HG02763 (cell line): ENCODE measurements around the gene PGF.

Experiments
- ATAC-seq: cut with Tn5 transposase; IDR thresholded peaks from one replicate; pipeline ENCODE4 v1.9.1; 2021; ENCODE audit warnings: mild to moderate bottlenecking, moderate library complexity; ENCODE audit not compliant: unreplicated experiment

Gene PGF

GRCh38 chr14:74905595-74906142 lies 49.7 kb downstream of the PGF start:
- no peak for ATAC-seq

GRCh38 chr14:74904635-74905503 lies 50.5 kb downstream of the PGF start:
- no peak for ATAC-seq

GRCh38 chr14:74902941-74903705 lies 52.3 kb downstream of the PGF start:
- ATAC-seq, result no peak

GRCh38 chr14:74898694-74899093 lies 56.7 kb downstream of the PGF start:
- no peak for ATAC-seq

GRCh38 chr14:74898083-74898482 lies 57.3 kb downstream of the PGF start:
- ATAC-seq, result no peak

DNA sequence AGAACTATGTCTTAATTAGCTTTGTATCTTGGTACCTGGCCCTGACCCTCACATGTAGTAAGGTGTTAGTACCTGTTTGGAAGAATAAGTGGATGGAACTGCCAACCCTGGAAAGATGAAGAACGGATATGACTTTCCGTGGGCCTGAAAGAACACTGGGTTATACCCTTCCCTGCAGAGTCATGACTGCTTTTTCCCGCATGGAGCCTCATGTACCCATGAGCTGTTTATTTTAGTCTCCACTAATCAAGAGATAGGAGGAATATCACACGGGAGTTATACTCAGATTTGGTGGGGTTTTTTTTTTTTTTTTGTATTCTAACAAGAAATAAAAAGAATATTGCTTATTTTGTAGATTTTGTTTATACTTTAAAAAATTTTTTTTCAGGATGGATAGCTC lies 57.8 kb downstream of the PGF start:
- no peak for ATAC-seq

- ATAC-seq, result no peak
Observed at GRCh38 chr14:74896400-74896799, 59.0 kb downstream of the PGF start.

DNA sequence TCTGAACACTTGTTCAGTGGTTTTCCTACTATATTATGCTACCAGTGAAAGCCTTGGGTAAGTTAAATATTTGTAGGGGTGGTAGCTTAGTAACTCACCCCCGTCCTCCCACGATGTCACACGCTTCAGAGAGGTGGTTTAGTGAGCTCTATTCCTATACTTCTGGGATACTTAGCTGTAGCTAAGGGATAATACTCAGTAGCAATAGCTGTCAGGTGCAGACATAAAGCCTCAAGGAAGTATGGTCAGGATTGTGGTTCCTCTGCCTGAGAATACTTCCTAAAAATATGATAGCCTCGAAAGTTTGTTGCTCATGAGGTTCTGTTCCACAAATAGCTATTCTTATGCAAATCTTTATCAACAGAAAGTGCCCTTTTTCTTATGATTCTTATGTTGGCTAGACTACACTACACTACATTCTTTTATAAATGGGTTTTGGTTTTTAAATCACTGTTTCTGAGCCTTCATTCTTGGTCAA lies 61.7 kb downstream of the PGF start:
- ATAC-seq, result peak; percentile 43

DNA sequence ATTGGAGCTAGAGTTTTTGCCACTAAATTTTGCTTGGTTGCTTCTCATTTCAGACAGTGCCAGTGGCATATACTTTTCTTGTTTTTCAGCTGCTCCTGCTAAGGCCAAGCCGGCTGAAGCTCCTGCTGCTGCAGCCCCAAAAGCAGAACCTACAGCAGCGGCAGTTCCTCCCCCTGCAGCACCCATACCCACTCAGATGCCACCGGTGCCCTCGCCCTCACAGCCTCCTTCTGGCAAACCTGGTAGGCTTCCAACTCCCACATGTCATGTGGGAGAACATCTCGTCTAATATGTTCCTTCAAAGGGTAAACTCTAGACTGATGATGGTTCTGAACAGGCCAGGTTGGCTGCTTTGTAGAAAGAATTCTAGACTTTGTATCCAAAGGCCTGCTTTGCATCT lies 62.7 kb downstream of the PGF start:
- ATAC-seq, result peak; percentile 11

DNA sequence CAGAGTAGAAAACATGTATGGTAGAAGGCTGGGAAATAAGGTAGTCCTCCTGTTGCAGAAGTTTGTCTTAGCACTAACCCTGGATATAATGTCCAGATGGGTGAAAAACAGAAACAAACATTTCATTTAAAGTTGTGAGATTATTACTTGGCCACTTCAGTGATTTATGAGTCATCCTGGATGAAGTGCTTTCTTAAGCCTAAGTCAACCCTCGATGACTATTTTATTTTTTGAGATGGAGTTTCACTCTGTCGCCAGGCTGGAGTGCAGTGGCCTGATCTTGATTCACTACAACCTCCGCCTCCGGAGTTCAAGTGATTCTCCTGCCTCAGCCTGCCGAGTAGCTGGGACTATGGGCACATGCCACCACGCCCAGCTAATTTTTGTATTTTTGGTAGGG lies 63.5 kb downstream of the PGF start:
- ATAC-seq, result no peak
